Right forelimb (tissue), 1 donor: ENCODE measurements around the gene UBE2E2.

Experiments used
- DNase-seq: peaks from one replicate; pipeline ENCODE4 v3.0.0-alpha.2; 2018

The UBE2E2 gene

DNA sequence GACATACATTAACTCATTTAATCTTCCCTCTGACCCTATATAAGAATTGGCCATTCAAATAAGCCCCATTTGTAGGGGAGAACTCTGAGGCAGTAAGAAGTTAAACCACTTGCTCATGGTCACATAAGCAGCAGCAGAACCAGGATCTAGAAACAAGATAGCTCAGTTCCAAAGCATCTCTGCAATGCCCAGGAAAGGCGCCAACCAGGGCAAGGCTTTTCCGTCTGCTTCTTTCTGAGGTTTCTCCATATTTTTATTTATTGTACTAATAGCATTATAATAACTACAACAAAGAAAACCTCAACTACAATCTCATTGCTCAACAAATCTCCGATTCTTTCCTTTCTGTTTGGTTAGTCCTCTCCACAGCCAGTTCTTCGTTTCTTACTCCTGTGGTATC lies 4.3 kb upstream of the UBE2E2 start:
- DNase-seq: no peak

DNA sequence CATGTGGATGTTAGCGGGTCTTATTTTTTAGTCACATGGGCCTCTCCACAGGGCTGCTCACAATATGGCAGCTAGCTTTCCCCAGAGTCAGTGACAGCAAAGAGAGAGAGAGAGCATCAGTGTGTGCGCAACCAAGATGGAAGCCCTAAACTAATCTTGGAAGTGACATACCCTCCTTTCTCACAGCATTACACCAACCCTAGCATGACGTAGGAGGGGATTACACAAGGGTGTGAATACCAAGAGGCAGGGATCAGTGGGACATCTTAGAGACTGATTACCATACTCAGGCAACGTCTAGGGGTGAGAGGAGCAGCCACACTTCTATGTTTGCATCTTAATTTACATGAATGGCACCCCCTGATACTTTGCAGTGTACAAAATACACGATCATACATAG lies 3.5 kb upstream of the UBE2E2 start:
- no peak for DNase-seq

DNA sequence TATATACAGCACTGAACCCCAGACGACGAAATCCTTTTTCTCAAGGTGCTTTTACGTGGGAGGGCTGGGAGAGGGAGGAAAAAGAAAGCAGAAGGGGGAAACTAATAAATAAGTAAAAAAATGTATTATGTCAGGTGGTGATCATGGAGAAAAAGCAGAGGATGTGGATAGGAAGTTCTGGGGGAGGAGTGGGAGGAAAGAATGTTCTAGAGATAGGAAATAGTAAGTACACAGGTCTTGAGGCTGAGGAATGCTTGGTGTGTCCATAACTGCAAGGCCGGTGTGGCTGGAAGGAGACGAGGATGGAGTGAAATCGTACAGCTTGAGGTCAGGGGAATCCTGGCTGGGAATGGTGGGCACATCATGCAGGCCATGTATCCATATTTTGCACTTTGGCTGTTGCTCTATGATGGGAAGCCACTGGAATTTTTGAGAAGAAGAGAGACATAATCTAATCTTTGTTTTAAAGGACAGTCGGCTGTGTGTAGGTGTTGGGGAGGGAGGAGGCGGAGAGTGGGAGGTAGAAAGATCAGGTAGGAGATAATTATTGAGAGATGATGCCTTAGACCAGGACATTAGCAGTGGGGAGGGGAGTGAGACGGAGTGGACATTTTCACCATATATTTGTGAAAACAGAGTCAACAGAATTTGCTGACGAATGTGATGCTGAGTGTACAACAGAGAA lies 1.8 kb upstream of the UBE2E2 start:
- DNase-seq: no peak

DNA sequence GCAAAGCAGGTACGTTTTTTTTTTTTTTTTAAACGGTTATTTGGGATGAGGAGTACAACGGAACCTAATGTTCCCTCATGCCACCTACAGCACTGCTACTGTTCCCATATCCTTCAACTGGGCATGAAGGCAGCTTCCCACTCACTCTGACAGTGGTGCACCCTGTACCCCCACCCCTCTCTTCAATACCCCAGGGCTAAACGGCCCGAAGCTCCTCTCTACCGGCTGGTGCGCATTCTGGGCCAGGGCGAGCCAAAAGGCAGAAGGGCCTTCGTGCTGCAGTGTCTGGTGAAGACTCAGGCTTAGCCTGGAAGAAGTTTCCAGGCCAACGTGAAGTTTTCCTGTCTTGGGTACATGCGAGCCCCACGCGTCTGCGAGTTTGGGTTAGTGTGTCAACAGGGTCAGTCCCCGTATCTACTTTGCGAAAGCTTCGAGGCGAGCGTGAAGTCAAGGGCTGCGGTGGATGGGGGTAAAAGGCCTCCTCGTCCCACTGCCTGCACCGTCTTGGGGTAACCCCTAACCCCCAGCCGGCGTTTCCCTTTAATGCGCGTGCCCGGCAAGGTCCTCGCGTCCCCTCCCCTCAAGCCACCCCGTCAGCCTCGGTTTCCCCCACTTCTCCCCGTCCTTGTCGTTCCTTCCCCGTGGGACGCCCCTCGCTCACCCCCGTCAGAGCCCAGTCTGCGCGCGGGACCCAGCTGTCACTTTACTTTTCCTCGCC lies 765 bp upstream of the UBE2E2 start:
- DNase-seq: no peak

DNA sequence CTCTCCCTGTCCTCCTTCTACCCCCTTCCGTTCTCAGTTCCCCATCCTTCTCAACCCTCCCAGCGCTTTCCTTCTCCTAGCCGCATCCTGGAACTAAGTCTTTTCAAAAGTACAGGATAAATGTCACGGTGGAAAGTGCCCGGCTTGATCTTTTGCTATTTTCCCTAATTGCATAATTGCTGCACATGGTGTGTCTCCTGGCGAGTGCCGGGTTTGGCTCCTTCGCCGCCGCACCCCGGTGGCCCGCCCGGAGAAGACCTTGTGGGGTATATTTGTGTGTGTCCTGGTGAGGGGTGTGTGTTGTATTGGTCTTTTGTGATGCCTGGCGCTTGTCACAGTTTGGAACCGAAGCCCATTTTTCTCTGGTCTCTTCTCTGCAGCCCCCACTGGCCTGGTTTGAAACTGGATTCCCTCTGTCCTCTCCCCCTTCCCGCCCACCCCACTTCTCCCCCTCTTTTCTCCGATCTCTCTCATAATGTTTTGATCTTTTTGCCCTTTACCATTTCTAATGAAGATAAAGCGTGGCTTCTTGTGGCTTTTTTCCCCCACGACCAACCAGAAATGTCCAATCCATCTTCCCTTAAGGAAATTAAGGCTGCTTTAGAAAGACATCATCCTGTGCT lies 692 bp downstream of the UBE2E2 start:
- no peak for DNase-seq

DNA sequence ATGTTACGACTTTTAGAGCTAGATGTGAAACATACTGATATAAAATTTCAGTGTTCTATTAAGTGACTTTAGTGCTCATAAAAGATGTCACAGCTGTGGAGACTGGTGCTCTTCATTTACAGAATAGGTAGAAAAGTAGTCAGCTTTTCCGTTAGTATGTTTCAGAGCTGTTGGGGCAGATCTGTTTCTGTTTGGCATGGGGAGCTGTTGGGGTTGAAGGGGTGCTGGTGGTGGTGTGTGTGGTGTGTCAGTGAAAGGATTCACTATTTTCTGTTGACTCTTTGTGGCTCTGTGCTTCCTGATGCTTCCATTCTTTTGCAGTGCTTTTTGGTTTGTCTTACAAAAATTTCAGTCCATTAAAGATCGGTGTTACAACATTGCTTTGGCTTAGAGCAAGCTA lies 3.2 kb downstream of the UBE2E2 start:
- DNase-seq: no peak

DNA sequence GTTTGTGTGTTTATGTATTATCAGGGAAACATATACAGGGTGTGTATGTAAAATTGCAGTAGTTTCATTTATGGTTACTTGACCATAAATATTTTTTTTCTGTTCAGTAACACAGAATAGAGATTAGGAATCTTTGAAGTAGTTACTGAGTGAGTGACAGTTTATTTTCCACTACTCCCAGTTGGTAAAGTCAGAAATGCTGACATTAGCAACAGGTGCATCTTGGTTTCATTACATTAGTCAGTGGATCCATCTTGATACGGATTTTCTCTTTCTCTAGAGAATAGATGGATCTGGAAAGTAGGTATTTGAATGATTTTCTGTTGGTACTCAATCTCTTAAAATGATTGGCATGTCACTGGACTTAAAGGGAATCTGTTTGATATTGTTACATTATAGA lies 6.0 kb downstream of the UBE2E2 start:
- no peak for DNase-seq

DNA sequence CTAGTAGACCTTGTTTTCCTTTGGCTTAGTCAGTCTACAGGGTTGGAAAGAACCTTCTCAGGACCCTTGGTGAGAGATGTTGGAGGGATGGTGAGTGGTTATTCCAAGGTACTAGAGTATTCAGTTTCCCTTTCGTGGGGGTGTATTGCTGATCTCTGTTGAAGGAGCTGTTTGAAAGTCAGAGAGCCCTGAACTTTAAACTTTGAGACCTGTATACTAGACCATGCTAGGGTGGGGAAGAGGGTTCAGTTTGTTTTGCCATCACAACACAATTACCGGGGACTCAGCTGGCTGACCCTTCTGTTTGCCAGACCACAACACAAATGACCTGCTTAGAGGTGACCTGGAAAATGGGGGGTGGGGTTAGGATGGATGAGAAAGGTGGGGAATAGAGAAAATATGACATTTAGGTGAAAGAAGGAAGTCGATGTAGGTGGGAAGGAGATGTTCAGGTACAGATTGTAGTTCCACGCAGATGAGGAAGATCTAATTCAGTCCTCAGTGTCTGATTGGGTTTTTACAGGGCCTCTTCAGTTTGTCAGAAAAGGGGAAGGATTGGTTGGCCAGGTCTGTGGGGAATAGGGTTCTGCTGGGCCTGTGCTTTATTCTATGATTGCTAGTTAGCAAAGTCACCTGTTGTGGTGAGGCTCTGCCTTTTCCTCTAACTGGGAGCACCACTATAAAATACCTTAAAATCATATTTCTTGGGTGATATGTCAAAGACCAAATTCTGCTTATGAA lies 6.8 kb downstream of the UBE2E2 start:
- no peak for DNase-seq

DNA sequence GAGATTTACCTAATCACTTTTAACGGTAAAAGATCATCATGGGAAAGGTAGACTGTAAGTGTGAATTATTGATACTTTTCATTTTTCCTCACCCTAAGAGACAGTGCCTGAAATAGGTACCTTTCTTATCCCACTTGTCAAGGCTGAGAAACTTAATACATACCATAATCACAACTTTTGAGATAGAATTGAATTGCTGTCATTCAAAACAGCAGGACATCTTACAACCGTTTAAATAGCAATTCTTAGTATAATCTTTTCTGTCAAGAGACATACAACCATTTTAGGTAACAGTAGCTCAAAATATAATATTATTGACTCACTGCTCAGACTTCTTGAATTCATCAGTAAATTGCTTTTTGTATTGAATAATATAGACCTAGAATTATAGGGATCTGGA lies 10.7 kb downstream of the UBE2E2 start:
- DNase-seq: no peak

DNA sequence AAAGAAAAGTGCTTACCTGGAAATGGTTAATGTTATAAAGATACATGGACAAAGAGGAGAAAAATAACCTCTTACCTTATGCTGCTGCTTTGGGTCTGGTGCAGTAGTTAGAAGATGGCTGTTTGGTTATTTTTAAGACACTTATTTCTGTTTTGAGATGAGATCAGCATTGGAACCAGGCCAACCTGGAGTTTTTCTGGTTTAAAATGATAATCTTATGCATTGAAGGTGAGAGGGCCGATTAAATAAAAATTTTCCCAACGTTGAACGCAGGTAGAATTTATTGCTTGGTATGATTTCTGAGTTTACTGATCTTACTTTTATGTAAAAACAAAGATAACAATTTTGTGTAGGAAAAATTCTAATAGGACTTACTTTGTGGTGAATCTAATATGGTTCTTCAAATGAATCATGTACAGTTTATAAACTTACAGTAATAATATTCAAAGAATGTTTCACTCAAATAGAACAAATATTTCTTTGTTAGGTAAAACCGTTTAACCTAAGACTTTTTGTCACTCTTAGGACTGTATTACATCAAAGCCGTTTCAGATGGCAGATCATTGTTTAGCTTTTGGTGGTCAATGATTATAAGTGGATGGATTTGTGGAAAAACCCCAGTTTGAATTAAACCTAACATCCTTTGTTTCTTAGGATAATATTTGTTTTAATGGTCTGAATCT lies 14.9 kb downstream of the UBE2E2 start:
- no peak for DNase-seq

DNA sequence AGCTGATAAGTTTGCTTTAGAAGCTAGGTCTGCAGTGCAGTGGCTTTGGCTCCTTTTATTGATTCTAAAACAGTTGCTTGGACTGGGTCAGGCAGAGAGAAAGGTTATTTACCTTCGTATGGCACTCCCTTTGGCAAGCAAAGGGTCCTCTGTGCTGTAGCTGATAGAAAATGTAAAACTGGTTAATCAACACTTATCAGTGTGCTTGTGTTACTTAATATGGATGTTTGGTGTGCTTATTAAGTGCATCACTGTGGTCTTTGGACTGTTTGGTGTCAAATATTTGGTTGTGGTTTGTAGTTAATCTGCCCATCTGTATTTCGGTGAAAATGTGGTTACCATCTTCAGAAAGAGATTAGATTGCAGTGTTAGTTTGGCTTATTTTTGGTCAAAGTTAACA lies 16.0 kb downstream of the UBE2E2 start:
- DNase-seq: no peak

DNA sequence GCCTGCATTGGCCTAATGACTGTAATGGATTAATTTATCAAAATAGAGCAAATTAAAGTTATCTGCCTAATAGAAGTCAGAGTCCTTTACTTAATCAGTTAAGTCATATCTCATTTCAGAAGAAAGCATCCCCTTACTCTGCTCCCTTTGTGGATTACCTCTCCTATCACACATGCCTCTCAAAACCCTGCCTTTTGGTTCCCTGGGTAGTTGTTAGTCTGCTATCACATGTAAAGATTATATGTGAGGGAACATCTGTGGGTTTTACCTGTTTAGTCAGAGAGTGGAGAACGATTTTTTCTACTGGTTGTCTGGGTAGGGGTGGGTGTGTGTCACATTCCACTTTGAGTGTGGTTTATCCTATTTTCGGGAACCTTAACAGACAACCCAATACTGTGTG lies 16.4 kb downstream of the UBE2E2 start:
- no peak for DNase-seq

DNA sequence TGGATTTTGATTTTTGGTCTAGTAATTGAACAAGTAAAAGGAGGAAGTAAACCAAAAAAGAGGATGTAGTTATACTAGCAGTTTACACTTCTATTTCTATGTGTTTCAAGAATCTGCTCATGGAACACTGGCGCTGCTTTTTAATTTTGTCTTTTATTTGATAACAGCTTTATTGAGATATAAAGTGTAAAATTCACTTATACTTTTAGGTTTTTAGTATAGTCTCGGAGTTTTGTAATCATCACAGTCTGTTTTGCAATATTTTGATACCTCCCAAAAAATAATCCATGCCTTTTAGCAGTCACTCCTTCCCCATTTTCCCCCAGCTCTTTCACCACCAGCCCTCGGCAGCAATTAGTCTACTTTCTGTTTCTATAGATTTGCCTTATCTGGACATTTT lies 18.0 kb downstream of the UBE2E2 start:
- no peak for DNase-seq

DNA sequence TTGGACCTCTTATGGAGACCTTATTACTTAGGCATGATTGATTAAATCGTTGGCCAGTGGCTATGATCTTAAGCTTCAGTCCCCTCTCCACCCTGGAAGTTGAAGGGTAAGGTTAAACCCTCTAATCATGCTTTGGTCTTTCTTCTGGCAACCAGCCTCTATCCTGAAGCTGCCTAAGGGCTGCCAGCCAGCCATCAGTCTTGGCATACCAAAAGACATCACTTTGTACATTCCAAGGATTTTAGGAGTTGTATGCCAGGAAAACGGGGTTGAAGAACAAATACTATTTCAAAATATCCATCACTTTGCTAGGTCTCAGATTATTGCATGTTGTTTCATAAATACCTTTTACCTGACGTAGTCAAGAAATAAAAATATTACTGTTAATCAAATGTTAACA lies 28.9 kb downstream of the UBE2E2 start:
- no peak for DNase-seq

DNA sequence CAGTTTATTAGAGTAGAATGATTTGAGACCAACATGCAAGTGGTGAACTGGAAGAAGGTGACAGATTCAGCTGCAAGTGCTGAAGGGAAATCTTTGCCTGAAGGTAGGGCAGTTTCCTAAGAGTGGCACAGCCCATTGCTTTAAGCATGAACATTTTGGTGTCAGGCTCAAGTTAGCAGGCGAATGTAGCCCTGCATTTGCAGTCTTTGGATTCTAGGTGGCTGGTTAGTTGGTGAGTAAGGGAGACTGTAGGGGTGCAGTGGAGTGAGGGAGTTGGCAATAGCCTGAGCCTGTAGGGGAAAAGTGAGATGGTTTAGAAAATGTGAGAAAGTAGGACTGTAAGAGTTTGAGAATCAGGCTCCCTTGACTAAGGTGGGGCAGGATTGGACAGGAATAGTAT lies 29.7 kb downstream of the UBE2E2 start:
- DNase-seq: no peak

DNA sequence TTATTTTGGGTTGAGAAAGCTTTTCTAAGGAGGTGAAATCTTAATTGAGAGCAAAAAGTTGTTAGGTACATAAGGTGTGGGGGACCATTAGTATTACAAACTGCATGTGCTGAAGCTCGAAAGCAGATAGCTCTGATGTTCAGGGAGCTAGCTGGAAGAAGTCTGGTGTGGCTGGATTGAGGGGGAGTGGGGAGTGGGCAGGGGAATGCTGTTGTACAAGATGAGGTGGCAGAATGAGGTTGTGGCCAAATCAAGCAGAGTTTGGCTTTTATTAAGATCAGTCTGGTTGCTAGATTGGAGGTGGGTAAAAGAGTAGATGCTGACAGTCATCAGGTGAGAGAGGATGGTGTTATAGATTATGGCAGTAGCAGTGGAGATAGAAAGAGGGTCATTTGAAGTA lies 32.1 kb downstream of the UBE2E2 start:
- no peak for DNase-seq

DNA sequence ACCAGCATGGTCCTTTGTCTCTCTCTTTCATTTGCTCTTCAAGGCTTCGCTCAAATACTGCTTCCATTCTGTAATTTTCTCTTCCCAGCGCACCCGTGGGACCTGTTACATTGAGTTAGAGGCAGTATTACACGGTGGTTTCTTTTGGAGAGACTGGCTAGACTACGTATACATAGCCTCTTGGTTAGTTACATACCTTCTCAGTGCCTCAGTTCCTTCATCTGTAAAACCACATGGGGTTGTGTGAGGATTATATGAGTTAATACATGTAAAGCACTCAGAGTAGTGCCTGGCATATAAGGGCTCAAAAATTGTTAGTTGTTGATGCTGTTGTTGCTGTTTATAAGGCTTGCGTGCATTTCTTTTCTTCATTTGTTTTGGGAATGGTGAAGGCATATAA lies 33.8 kb downstream of the UBE2E2 start:
- no peak for DNase-seq

DNA sequence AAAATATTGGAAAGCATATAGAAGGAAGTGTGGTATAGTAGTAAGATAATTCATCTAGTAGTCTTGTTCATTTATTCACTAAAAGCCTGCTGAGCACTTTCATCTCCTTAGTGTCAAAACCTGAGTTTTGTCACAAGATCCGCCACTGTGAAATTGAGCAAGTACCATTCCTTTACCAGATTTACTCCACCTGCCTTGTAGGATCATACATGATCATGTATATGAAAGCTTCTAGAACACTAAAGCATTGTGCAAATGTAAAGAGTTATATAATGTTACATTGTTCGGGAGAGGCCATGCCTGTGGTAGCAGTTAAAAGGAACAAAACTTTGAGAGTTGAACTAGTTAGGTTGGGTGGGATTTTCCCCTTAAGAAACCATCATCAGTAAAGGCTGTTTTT lies 35.0 kb downstream of the UBE2E2 start:
- no peak for DNase-seq

DNA sequence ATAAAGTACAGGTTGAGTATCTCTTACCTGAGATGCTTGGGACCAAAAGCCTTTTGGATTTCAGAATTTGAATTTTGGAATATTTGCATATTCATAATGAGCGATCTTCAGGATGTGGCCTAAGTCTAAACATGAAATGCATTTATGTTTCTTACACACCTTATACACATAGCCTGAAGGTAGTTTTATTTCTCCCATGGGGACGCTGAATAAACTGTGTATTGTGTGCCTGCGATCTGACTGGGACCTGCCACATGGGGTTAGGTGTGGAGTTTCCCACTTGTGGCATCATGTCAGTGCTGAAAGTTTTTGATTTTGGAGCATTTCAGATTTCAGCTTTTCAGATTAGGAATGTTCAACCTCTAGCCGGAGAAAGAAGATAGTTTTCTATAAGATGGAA lies 35.5 kb downstream of the UBE2E2 start:
- no peak for DNase-seq

DNA sequence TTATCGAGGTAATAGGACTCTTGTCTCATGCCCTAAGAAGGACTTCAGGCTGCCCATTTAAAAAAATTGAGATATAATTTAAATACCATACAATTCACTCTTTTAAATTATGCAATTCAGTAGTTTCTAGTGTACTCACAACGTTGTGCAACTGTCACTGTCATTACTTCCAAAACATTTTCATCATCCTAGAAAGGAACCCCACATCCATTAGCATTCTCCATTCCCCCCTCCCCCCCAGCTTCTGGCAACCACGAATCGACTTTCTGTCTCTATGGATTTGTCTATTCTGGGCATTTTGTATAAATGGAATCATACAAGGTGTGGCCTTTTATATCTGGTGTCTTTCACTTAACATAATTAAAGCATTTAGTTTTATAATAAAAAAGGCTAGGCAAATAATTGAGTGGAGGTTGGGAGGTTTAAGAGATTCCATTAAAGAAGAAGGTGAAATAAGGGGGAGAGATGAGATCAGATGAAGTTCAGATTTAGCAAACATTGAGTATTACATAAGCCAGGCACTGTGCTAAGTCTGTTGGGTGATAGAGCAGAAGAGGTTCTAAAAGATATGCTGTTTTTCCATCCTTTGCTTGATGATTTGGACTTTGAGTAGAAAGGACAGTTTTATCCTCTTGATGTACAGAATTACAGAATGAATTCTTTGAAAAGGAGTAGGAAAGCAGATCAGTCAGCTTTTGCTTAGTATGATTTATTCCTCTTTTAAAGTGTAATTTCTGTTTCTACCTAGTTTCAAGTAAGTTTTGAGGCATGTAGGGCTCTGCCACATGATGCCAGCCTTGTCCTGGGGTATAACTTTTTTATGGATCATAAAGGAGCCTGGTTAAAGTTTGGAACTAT lies 36.3 kb downstream of the UBE2E2 start:
- DNase-seq: no peak

DNA sequence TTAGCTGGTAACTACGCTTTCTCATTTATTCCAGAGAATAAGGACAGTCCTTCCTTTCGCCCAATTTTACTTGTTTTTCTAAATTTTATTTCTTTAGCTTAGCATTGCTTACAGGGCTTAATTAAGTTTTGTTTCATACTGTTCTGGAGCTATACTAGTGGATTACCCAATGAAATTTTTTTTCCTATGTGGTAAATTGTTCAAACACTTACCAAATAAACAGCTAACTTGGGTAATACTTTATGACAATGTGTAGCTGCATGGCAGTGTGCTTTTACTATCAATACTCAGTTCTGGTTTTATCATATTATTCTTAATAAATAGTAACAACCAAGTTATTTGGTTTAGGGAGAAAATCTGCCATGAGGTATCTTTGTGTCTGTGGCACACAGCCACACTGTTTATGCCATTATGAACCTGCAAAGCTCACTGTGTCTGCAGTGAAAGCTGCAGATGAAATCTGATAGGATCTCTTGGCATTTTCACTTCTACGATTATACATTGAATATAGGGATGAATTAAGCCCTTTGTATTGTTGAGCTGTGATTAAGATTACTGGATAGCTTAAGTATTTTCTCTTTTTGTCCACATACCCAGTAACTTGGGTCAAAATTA lies 37.2 kb downstream of the UBE2E2 start:
- no peak for DNase-seq

DNA sequence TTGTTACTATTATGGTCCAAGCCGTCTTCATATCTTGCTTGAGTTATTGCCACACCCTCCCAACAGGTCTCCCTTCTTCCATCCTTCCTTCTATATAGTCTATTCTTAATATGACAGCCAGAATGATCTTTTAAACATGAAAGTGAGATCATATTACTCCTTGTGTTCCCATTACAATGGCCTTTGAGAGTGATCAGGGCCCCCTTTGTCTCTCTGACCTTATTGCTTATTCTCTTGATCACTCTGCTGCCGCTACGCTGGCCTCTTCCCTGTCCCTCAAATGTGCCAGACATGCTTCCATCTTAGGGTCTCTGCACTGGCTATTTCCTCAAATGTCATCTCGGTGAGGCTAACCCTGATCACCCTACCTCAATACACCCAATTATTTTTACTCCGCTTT lies 38.1 kb downstream of the UBE2E2 start:
- DNase-seq: no peak
